ENCODE data around the gene RNF183.
A peak's percentile ranks its signal among the peaks of the same experiment; 100 is the strongest.
"Not testable (repeated sequence)": the region's sequence is repeated elsewhere in the genome, so short reads cannot be mapped to it uniquely, and the experiment has no call there.

Gene RNF183

DNA sequence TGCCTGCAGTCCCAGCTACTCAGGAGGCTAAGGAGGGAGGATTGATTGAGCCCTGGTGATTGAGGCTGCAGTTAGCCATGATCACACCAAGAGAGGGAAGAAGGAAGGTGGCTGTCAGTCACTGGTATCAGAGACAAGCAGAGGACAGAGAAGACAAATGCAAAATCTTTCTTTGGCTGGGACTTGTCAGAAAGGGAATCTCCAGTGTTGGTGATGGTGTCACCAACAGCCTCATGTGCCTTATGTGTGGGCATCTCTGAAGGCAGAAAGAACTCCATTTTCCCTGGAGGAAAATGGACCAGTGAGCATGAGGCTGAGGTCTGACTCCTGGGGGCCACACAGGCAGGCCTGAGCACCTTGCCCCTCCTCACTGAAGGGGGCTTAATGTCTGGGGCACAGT, 12.1 kb upstream of the RNF183 start:
- no peak for DNase-seq

DNA sequence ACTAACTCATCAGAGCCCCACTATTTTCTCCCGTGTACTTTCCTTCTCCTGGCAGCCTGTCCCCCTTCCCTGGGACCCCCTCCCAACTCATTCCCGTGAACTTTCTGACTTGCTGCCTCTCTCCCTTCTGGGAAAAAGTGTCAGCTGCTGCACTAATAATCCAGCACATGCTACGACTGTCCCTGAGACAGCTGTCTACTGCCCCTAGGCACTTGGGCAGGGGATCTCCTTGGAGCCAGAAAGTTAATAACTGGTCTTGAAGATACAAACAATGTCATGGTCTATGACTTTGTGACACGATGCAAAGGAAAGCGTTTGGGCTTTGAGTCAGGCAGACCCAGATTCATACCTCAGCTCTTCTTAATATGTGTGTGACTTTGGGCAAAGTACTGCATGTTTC, 10.1 kb upstream of the RNF183 start:
- DNase-seq, result no peak

DNA sequence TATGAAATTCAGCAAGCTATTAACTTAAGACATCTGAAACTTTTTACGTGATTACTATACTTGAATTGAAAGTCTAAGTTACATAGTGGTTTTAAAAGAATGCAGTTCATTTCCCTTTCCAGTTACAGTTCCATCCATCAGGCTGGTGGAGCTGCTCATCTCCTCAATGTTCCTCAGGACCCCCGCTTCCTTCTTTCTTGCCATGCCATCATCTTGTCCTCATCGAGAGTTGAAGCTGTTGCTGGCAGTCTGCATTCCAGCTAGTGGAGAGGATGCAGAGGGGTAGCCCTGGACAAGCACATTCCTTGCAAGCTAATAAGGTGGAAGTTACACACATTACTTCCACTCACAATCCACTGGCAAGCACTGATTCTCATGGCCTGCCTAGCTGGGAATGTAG, 8.8 kb upstream of the RNF183 start:
- DNase-seq, result no peak

DNA sequence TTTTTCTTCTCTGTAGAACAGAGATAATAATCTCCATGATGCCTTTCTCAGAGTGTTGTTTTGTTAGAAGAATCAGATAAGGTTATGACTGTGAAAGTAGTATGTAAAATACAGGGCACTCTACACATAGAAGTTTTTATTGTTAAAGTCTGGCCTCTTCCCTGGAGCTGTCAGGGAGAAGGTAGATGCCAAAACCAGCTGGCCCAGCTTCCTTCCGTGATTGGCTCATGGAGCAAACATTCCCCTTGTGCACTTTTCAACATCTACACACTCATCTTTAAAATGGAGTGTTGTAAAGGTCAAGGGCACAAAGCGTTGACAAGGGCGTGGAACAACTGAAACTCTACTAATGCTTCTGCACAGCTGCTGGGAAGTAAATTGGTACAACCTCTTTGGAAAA, 7.4 kb upstream of the RNF183 start:
- DNase-seq, result no peak

DNA sequence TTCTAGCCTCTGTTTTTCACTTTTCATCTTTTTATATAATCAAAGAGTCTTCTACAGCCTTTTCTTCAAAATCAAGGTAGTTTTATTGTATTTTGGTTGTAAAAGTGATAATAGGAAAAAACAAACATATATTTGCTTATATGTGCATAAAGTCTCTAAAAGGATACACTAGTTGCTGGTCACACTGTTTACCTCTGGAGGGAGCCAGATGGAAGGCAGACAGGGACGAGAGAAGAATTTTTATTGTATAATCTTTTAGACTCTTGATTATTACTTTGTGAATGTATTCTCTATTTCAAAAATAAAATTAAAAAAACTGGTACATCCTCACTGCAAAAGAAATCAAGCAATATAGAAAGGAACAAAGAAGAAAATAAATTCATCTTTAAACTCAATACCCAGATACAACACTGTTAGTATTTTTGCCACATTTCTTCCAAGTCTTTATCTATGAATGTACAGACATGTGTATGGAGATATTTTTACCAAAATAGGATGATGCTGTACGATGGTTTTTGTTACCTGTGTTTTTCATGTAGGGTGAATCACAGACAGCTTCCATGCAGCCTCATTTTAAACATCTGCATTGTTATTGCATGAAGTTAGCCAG, 6.1 kb upstream of the RNF183 start:
- DNase-seq, result peak; percentile 14

DNA sequence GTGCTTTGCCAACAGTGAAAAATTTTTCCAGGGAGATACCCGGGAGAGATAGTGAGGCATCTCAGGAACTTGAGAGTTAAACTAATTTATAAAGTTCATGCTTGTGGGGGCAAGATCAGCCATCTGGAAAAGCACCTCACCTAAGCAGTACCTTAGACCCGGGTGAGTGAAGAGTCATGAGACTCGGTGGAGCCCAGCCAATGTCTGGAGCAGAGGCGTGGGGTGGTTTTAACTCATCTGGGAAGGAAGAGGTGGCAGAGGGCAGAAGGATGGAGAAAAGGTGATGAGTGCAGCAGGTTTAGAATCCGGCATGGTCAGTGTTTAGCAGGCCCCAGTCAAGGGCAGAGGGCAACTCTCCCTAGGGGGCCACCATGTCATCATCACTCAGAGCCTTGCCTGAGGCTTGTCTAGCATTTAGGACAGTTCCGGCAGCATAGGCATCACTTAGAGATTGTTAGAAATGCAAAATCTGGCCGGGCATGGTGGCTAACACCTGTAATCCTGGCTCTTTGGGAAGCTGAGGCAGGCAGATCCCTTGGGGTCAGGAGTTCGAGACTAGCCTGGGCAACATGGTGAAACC, 4.3 kb upstream of the RNF183 start:
- no peak for DNase-seq

DNA sequence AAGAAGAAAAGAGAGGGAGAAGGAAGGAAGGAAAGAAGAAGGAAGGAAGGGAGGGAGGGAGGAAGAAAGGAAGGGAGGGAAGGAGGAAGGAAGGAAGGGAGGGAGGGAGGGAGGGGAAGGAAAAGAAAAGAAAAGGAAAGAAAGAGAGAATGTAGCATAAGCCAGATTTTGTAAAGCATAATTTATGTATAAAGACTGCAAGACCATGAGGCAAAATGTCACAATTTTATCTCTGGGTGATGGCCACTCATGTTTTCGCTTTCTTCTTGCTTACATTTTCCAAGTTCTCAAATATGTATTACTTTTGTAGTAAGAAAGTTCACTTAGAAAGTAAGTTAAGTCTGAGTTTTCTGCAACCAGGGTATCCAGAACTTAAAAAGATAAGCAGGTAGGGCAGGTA, 3.4 kb upstream of the RNF183 start:
- no peak for DNase-seq

DNA sequence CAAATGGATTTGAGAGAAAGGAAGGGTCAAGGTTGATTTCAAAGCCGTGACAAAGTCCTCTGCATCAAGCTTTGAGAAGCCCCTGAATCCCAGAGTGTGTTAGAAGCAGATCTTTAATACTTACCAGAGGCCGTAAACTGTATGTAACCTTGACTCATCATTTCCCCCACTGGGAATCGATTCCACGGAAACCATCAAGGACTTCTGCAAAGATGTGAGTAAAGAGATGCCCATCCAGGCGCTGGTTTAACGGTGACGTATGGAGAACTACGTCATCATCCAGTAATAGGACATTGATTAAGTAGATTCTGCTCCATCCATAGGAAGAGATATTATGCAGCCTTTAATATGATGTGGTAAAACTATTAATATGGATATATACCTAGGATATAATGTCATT, 1.6 kb downstream of the RNF183 start:
- DNase-seq, result no peak

DNA sequence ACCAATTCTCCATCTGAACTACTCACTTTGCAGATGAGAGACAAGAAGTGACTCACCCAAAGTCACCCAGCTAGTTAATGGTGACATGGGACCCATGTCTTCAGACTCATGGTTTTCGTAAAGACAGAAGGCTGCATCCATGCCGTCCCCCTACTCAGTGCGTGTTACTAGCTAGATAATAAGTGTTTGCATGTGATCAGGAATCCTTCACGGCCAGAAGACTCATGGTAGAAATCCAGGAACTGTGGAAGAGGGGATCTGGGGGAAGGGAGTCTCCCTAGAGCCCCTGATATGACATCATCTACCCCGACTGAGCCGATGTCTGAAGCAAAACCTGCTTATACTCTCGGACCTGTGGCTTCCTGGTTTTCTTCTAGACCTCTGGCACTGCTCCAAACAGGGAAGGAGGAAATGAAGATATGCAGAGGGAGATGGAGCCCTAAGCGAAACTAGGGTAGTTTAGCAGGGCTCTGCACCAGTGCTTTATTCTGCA, 3.3 kb downstream of the RNF183 start:
- DNase-seq, result no peak

DNA sequence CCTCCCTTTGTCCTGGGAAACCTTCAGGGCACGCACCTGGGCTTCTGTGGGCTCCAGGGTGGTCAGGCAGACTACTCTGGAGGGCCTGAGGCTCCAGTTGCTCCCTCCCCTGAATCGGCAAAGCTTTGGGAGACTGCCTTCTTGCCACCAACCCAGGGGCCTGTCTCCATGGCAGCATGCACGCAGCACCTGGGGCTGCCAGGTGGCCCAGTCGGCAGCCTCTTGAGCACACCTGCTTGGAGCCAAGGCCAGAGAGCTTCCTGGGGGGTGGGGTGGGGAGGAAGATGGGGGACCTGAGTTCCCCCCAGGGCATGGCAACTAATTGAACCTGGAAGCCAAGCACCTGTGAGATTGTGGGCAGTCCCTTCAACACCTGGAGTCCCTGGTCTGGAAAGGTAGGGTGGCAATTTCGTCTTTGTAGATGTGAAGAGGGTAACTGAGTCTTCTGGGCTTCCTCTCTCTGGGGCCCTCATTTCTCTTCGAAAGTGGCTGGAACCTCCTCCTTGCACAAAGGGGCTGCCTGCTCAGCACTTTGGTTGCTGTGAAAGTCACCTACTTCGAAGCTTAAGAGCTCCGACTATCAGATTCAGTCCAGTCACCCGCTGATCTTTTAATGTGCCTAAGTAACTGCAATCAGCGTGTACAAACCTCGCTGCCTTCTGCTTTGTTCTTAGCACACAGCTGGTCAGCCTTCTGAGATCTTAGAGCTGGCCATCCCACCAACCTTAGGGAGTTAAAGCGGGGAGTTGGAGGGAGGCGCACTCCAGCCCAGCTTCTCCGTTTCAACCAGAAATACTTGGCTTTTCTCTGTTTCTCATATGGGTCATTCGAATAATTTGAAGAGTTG, 4.0 kb downstream of the RNF183 start:
- no peak for DNase-seq

DNA sequence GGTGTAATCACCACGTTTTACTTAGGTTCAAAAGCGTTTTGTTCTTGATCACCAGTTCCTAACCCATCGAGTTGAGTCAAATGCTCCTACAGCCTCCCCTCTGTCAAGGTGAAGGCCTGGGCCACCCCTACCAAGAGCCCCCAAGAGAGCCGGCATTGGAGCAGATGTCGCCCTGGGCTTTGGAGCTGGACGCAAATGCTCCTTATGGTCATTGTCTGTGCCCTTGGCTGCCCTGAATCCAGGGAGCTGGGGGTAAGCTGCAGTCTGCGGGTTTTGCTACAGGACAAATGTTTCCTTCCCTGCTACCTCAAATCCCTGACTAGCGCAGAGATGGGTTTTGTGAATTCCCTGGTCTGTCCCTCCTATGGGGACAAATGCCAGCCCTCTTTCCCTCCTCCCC, 4.9 kb downstream of the RNF183 start:
- DNase-seq, result no peak

DNA sequence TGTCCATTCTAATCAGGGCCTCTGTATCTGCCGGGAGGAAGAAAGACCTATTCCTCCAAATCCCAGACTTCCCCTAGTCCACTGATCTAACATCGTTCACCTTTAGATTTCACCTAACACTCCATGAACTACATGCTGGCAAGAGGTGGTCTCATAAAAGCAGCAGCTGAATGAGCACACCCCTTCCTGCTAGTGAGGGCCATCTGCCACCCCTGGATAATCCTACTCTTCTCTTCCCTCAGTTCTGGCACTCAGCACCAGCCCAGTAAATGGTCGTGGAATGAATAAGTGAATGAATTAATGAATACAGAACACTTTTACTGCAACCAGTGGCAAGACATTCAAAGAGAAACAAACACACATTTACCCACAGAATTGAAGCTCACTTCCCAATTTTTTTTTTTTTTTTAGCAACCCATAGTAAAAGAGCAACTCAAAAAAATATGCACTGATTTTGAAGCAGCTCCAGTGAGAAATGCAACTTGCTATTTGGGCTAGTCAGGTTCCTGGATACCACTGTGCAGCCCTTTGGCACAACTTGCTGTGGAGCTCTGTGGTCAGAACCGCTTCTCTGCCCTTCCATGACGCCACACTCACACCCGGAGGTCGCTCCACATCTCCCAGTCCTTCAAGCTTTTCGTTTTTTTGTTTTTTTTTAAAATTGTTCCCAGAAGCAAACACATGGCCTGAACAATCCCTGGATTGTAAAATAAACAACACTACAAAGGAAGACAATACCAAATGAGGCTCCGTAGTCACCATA, 6.2 kb downstream of the RNF183 start:
- peak; percentile 50 for DNase-seq

DNA sequence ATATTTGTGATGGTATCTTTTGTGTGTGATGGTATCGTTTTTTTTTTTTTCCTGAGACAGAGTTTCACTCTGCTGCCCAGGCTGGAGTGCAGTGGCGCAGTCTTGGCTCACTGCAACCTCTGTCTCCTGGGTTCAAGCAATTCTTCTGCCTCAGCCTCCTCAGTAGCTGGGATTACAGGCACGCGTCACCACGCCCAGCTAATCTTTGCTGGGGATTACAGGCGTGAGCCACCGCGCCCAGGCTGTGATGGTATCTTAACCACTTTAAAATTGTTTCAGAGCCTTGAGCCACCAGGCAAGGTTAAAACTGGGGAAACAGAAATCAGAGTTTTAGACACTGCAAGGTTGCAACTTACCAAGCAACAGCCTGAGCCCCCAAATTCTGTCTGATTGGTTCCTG, 6.9 kb downstream of the RNF183 start:
- not testable (repeated sequence) for DNase-seq

DNA sequence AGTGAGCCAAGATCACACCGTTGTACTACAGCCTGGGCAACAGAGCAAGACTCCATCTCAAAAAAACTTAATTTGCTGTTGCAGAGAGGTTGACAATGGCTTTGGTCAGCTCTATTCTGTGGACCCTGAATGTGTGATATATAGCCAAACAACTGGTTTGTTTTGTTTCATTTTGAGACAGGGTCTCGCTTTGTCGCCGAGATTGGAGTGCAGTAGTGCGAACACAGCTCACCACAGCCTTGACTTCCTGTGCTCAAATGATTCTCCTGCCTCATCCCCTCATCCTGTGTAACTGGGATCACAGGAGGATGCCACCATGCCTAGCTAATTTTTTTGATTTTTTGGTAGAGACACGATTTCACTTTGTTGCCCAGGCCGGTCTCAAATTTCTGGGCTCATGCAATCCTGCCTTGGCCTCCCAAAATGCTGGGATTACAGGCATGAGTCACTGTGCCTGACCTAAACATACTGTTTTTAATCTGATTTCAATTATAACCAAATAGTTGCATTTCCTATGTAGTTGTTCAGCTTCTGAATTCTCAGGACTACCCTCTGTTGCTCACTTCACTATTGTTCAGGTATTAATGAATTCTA, 9.8 kb downstream of the RNF183 start:
- DNase-seq, result no peak

DNA sequence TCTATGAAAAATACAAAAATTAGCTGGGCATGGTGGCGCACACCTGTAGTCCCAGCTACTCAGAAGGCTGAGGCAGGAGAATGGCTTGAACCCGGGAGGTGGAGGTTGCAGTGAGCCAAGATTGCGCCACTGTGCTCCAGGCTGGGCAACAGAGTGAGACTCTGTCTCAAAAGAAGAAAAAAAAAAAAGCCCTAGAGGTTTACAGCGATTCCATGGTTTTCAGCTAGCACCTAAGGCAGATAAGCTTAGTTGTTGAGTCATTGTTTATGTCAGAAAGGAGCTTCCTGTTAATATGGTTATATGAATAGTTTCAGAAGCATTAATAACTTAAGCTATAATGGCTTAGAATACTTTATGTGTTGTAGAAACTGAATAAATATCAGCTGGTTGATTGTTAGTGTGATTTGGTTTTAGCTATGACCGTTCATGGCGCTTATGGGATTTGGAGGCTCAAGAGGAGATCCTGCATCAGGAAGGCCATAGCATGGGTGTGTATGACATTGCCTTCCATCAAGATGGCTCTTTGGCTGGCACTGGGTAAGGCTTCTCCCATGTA, 13.0 kb downstream of the RNF183 start:
- no peak for DNase-seq

DNA sequence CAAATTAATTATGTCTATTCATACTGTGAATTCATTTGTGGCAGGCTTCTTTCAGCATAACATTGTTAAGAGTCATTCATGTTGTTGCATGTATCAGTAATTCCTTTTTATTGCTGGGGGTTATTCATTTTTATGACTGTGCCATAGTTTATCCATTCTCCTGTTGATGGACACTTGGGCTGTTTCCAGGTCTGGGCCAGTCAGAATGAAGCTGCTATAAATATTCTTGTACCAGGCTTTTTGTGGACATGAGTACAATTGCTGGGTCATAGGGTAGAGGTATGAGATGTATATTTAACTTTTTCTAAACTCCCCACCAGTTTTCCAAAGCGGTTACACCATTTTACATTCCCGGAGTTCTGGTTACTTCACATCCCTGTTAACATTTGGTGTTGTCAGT, 14.1 kb downstream of the RNF183 start:
- no peak for DNase-seq

DNA sequence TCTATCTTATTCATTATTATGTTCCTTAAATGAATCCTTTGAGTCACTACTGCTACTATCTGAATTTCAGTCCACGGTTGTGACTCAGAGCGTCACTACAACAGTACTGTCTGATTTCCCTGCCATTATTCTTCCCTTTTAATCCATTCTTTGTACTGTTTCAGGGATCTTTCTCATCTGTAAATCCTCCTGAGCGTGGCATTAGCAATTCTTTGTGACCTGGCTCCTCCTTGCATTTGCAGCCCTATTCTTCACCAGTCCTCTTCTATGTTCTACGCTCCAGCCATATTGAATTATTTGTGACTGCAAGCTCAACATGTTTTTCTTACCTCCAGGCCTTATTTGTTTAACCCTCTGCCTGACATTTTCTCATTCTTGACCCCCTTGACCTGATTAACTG, 21.8 kb downstream of the RNF183 start:
- DNase-seq, result no peak

DNA sequence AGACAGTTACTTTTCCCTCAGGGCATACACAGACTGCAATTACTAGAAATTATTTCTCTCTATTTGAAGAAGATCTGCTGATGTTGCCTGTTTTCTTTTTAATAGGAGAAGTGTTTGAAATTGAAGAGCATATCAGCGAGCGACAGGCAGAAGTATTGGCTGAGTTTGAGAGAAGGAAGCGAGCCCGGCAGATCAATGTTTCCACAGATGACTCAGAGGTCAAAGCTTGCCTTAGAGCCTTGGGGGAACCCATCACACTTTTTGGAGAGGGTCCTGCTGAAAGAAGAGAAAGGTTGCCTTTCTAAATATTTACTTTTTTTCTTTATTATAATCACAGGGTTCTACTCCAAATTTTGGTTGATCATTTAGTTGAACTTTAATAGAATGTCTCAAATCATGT, 24.3 kb downstream of the RNF183 start:
- DNase-seq, result no peak

DNA sequence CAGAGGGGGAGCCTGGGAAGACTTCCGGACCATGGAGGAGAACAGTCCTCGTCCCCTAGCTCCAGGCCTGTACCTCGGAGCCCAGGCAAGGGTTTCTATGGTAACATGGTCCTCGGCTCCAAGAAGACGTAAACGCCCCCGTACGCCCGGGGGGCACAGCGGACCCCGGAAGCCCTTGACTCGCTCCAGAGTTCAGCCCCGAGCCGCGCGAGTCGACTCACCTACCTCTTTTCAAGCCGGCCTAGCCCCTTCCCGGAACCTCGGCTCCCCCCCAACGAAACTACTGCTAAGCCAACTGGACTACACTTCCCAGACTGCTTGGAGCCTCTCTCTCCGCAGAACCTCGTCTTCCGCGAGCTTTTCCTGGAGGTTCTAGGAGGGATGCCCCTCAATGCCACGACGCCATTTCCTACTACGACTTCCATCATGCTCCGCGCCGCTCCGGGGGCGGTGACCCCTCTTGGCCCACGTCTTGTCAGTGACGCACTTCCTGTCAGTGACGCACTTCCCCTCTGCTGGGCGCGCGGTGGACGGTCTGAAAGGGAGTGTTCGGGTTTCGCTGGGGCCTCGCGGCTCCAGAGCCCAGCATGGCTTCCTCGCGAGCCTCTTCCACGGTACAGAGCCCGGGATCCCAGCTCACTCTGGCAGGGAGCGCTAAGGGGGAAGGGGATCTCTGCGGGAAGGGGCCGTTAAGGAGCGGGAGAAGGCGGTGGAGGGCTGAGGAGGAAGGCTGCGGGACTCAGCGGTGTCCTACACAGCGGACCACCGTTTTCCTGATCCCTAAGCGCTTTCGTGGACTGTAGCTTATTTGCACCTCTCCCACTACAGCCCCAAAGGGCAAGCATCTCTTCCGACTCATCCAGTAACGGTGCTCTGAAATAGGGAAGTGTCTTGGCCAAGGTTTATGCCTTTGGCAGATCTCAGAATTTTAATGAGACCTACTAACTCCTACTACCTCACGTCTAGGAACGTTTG, 27.7 kb downstream of the RNF183 start, which contains the start of the genes CDC26 and PRPF4:
TSS of gene CDC26 (minus strand) at position 416 of the 975 bp plus-strand sequence. CDS start 3,065 bp downstream, outside the sequence.
TSS of gene PRPF4 (plus strand) at position 502 of the 975 bp plus-strand sequence. CDS start at position 588, 86 bp downstream.
- DNase-seq, result peak; percentile 96

DNA sequence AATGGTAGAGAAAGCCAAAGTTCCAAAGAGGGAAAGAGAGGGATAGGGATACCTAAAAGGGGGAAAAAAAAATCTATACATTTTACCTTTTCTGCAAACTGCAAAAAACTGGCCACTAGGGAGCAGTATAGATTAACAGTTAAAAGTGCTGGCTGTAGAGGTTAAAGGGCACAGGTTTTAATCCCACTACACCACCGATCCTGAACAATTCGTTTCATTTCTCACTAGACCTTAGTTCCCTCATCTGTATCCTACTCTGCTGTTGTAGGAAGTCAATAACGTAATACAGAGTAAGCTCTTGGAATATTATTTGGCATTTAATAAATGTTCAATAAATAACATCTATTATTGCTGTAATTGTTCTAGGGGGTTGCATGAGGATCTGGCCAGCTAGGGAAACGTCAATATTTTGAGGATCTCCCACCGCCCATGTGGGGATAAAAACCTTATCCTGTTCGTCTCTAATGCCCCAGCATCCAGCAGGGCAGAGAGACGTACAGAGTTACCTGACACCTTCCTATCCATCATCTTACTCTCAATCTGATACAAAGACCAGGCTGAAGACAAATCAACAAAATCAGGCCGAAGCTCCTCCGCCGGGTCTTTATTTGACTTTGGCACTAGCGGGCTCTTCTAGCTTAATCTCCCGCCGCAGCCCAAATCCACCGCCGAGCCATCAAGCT, 28.6 kb downstream of the RNF183 start:
- peak; percentile 58 for DNase-seq
